MM.1S (cell line): ENCODE results near the gene EPG5.

Experiments
- DNase-seq: peaks from one replicate; pipeline ENCODE4 v3.0.0-alpha.2; 2015
- H2AFZ ChIP-seq: fragments of 300-600 bp; sonication (generic); 2 replicates; pipeline ENCODE4 v1.6.0; 2016; ENCODE audit warnings: antibody characterized with exemption, low read length
- H3F3A ChIP-seq: fragments of 300-600 bp; sonication (generic); 2 replicates; pipeline ENCODE4 v1.6.1; 2016; ENCODE audit warnings: mild to moderate bottlenecking, antibody characterized with exemption, low read length, moderate library complexity, mixed read lengths; ENCODE audit not compliant: insufficient read depth
- H3K27ac ChIP-seq: fragments of 300-600 bp; sonication (generic); 2 replicates; pipeline ENCODE4 v1.5.1; 2016; ENCODE audit warnings: mild to moderate bottlenecking, low read length
- H3K27me3 ChIP-seq: fragments of 300-600 bp; sonication (generic); replicated peaks from 2 replicates; pipeline ENCODE4 v1.6.0; 2016; ENCODE audit warnings: low read length; ENCODE audit not compliant: insufficient read depth
- H3K36me3 ChIP-seq: fragments of 300-600 bp; sonication (generic); replicated peaks from 2 replicates; pipeline ENCODE4 v1.6.1; 2016; ENCODE audit warnings: mild to moderate bottlenecking, low read length, mixed read lengths; ENCODE audit not compliant: insufficient read depth
- H3K4me1 ChIP-seq: fragments of 300-600 bp; sonication (generic); 2 replicates; pipeline ENCODE4 v1.6.1; 2016; ENCODE audit warnings: low read length, mixed read lengths
- H3K4me2 ChIP-seq: fragments of 300-600 bp; sonication (generic); 2 replicates; pipeline ENCODE4 v1.6.0; 2016; ENCODE audit warnings: low read depth, low read length
- H3K4me3 ChIP-seq: fragments of 300-600 bp; sonication (generic); 2 replicates; pipeline ENCODE4 v1.5.1; 2016; ENCODE audit warnings: low read length, mixed read lengths
- H3K79me2 ChIP-seq: fragments of 300-600 bp; sonication (generic); 2 replicates; pipeline ENCODE4 v1.6.1; 2016; ENCODE audit warnings: mixed run types, low read length, mixed read lengths
- H3K9ac ChIP-seq: fragments of 300-600 bp; sonication (generic); 2 replicates; pipeline ENCODE4 v1.6.1; 2016; ENCODE audit warnings: low read length, mixed read lengths
- H3K9me2 ChIP-seq: fragments of 300-600 bp; sonication (generic); replicated peaks from 2 replicates; pipeline ENCODE4 v1.6.1; 2016; ENCODE audit warnings: mild to moderate bottlenecking, low read length, mixed read lengths; ENCODE audit not compliant: insufficient read depth
- H3K9me3 ChIP-seq: fragments of 300-600 bp; sonication (generic); replicated peaks from 2 replicates; pipeline ENCODE4 v1.6.1; 2016; ENCODE audit warnings: mild to moderate bottlenecking, low read length, mixed read lengths; ENCODE audit not compliant: insufficient read depth
- H4K20me1 ChIP-seq: fragments of 300-600 bp; sonication (generic); 2 replicates; pipeline ENCODE4 v1.6.1; 2016; ENCODE audit warnings: mild to moderate bottlenecking, low read length, moderate library complexity, mixed read lengths; ENCODE audit not compliant: insufficient read depth
- CTCF ChIP-seq: fragments of 300-600 bp; sonication (generic); IDR thresholded peaks from 2 replicates; pipeline ENCODE4 v1.5.1; 2016; ENCODE audit warnings: antibody characterized with exemption, low read length, mixed read lengths
- EZH2 ChIP-seq: fragments of 300-600 bp; sonication (generic); optimal IDR thresholded peaks from 2 replicates; pipeline ENCODE3; 2017; ENCODE audit warnings: low read depth, mild to moderate bottlenecking, antibody characterized with exemption, low read length, mixed read lengths
- EZH2phosphoT487 ChIP-seq: fragments of 300-600 bp; sonication (generic); IDR thresholded peaks from 2 replicates; pipeline ENCODE4 v1.6.1; 2018; ENCODE audit warnings: antibody characterized with exemption, low read length

Gene EPG5

GRCh38 chr18:46010676-46011075 is 43.5 kb upstream of the EPG5 start:
- Histone ChIP-seq H3K9me3 (no peaks in the 10 kb centered on the region), H3K27me3 (no peaks in the 10 kb centered on the region), H3K9ac (no peak overlapping the region), H3K36me3 (no peaks in the 10 kb centered on the region), H3K9me2 (no peaks in the 10 kb centered on the region), H3K4me3 (no peak overlapping the region), H2AFZ (no peak overlapping the region), H3F3A (no peaks in the 10 kb centered on the region), H3K27ac (no peak overlapping the region), H3K4me1 (peaks cover 11% of the 10 kb centered on the region), H4K20me1 (no peaks in the 10 kb centered on the region), H3K79me2 (no peaks in the 10 kb centered on the region), H3K4me2 (no peak overlapping the region)
- DNase-seq = no peak
- no peak for TF ChIP-seq EZH2phosphoT487
- TF ChIP-seq CTCF = no peak
- TF ChIP-seq EZH2 = no peak

GRCh38 chr18:46010050-46010449 is 42.9 kb upstream of the EPG5 start:
- no peak overlapping the region for H3K4me3 ChIP-seq
- no peak for DNase-seq
- no peaks in the 10 kb centered on the region for H3K9me3 ChIP-seq
- H2AFZ ChIP-seq = no peak overlapping the region
- H3K27ac ChIP-seq = no peak overlapping the region
- H3F3A ChIP-seq = no peaks in the 10 kb centered on the region
- peaks cover 11% of the 10 kb centered on the region for H3K4me1 ChIP-seq
- no peak overlapping the region for H3K9ac ChIP-seq
- no peaks in the 10 kb centered on the region for H3K79me2 ChIP-seq
- no peaks in the 10 kb centered on the region for H4K20me1 ChIP-seq
- H3K9me2 ChIP-seq = no peaks in the 10 kb centered on the region
- no peak for TF ChIP-seq EZH2phosphoT487
- TF ChIP-seq EZH2 = no peak
- no peak for TF ChIP-seq CTCF
- no peaks in the 10 kb centered on the region for H3K36me3 ChIP-seq
- no peaks in the 10 kb centered on the region for H3K27me3 ChIP-seq
- H3K4me2 ChIP-seq = no peak overlapping the region

- no peaks in the 10 kb centered on the region for H3K36me3 ChIP-seq
- H3K4me1 ChIP-seq = peaks cover 11% of the 10 kb centered on the region
- H3K9ac ChIP-seq = no peak overlapping the region
- no peak overlapping the region for H3K4me2 ChIP-seq
- no peak for DNase-seq
- H3K4me3 ChIP-seq = no peak overlapping the region
- no peaks in the 10 kb centered on the region for H3K9me3 ChIP-seq
- H3F3A ChIP-seq = no peaks in the 10 kb centered on the region
- no peaks in the 10 kb centered on the region for H3K27me3 ChIP-seq
- H3K27ac ChIP-seq = no peak overlapping the region
- no peaks in the 10 kb centered on the region for H3K79me2 ChIP-seq
- H2AFZ ChIP-seq = no peak overlapping the region
- no peaks in the 10 kb centered on the region for H3K9me2 ChIP-seq
- TF ChIP-seq EZH2phosphoT487 (no peak), CTCF (no peak), EZH2 (no peak)
- H4K20me1 ChIP-seq = no peaks in the 10 kb centered on the region
Observed at GRCh38 chr18:46009125-46009840, 42.2 kb upstream of the EPG5 start.
